Liver (tissue), 9 donors: Measurements from ENCODE around the gene SVEP1. TPM values are rescaled to one million over a fixed set of nuclear protein-coding genes. Genes with fewer than 3 reads are reported as not detected.

ENCODE experiments used
- DNase-seq: peaks from one replicate; pipeline ENCODE4 v3.0.0-alpha.2; 2017; ENCODE audit warnings: low spot score
- H3K27ac ChIP-seq, 2 donors: one replicate each; pipeline ENCODE4 v1.7.0; 2013; ENCODE audit warnings: inconsistent platforms in 2 of 2, low read length in 2 of 2, control low read depth in 1 of 2, low read depth in 1 of 2, mild to moderate bottlenecking in 1 of 2
- H3K27me3 ChIP-seq, 4 donors: one replicate each; pipeline versions ENCODE4 v1.6.1 to v1.7.0; 2013; ENCODE audit warnings: low read length in 3 of 4, inconsistent platforms in 1 of 4, mild to moderate bottlenecking in 1 of 4, moderate library complexity in 1 of 4; ENCODE audit not compliant: control insufficient read depth in 4 of 4, insufficient read depth in 4 of 4
- H3K36me3 ChIP-seq, 4 donors: one replicate each; pipeline versions ENCODE4 v1.6.1 to v1.7.0; 2013; ENCODE audit warnings: low read length in 3 of 4, mild to moderate bottlenecking in 3 of 4, low read depth in 1 of 4, moderate library complexity in 1 of 4; ENCODE audit not compliant: control insufficient read depth in 4 of 4, insufficient read depth in 3 of 4
- H3K4me1 ChIP-seq, 4 donors: one replicate each; pipeline versions ENCODE4 v1.6.1 to v1.7.0; 2013; ENCODE audit warnings: low read length in 3 of 4, mild to moderate bottlenecking in 3 of 4, moderate library complexity in 1 of 4; ENCODE audit not compliant: control insufficient read depth in 4 of 4, insufficient read depth in 4 of 4
- H3K4me3 ChIP-seq, 3 donors: one replicate each; pipeline versions ENCODE4 v1.6.1 to v1.7.0; 2013; ENCODE audit warnings: low read length in 3 of 3, control low read depth in 1 of 3, low read depth in 1 of 3, mild to moderate bottlenecking in 1 of 3
- H3K9ac ChIP-seq, 2 donors: one replicate each; pipeline ENCODE4 v1.7.0; 2013; ENCODE audit warnings: low read length in 2 of 2, mild to moderate bottlenecking in 2 of 2, moderate library complexity in 2 of 2, control low read depth in 1 of 2, low read depth in 1 of 2
- H3K9me3 ChIP-seq, 4 donors: one replicate each; pipeline versions ENCODE4 v1.6.1 to v1.7.0; 2013; ENCODE audit warnings: low read length in 3 of 4; ENCODE audit not compliant: control insufficient read depth in 4 of 4
- CTCF ChIP-seq: fragments of 150-350 bp; IDR thresholded peaks from 2 replicates; pipeline ENCODE4 v1.5.1; 2017; ENCODE audit warnings: improper control_type of control experiment, low read depth, low read length; ENCODE audit not compliant: missing input control
- EGR1 ChIP-seq, 2 donors: IDR thresholded peaks; 2 replicates each; pipeline ENCODE4 v1.6.1; 2016 to 2018; ENCODE audit warnings: antibody characterized with exemption in 2 of 2, low read depth in 2 of 2
- FOXA2 ChIP-seq: IDR thresholded peaks from 2 replicates; pipeline ENCODE4 v1.6.1; 2016; ENCODE audit warnings: antibody characterized with exemption
- GABPA ChIP-seq, 2 donors: IDR thresholded peaks in 1 of 2; conservative IDR thresholded peaks in 1 of 2; 2 replicates each; pipeline ENCODE4 v1.6.1; 2016; ENCODE audit warnings: antibody characterized with exemption in 2 of 2, mild to moderate bottlenecking in 1 of 2, moderate library complexity in 1 of 2
- HNF4A ChIP-seq, 2 donors: conservative IDR thresholded peaks; 2 replicates each; pipeline ENCODE4 v1.6.1; 2016; ENCODE audit warnings: antibody characterized with exemption in 2 of 2, mild to moderate bottlenecking in 2 of 2
- HNF4G ChIP-seq: IDR thresholded peaks from 2 replicates; pipeline ENCODE4 v1.6.1; 2016; ENCODE audit warnings: antibody characterized with exemption
- MAX ChIP-seq: IDR thresholded peaks from 2 replicates; pipeline ENCODE4 v1.6.1; 2016; ENCODE audit warnings: antibody characterized with exemption
- NR2F2 ChIP-seq: IDR thresholded peaks from 2 replicates; pipeline ENCODE4 v1.6.1; 2016; ENCODE audit warnings: antibody characterized with exemption
- REST ChIP-seq: IDR thresholded peaks from 2 replicates; pipeline ENCODE4 v1.6.1; 2016; ENCODE audit warnings: antibody characterized with exemption, mild to moderate bottlenecking
- RXRA ChIP-seq, 2 donors: IDR thresholded peaks; 2 replicates each; pipeline ENCODE4 v1.6.1; 2017 to 2018; ENCODE audit warnings: antibody characterized with exemption in 2 of 2, mild to moderate bottlenecking in 1 of 2
- SP1 ChIP-seq: IDR thresholded peaks from 2 replicates; pipeline ENCODE4 v1.6.1; 2018; ENCODE audit warnings: antibody characterized with exemption, mild to moderate bottlenecking
- YY1 ChIP-seq: IDR thresholded peaks from 2 replicates; pipeline ENCODE4 v1.6.1; 2016; ENCODE audit warnings: antibody characterized with exemption, mild to moderate bottlenecking
- ZBTB33 ChIP-seq: IDR thresholded peaks from 2 replicates; pipeline ENCODE4 v1.6.1; 2016; ENCODE audit warnings: antibody characterized with exemption
- WGBS: extraction: QIAGEN DNeasy Blood & Tissue Kit; methylation state at CpG from one replicate; pipeline ENCODE4 v1.1.7; 2013; 5-methylcytosine and 5-hydroxymethylcytosine counted together
- polyA plus RNA-seq, 2 donors: library from polyadenylated mRNA; stranded (reverse) in 1 of 2; unstranded in 1 of 2; fragments of 200-250 nt in 1 of 2; fragments of >200 nt in 1 of 2; fragmentation: Nextera tagmentation in 1 of 2; extraction: Ambion mirVana in 1 of 2; gene quantifications; one replicate each; pipeline versions ENCODE4 v1.2.1 to v1.2.3, GENCODE V29; 2013 to 2015
- total RNA-seq, 2 donors: library from RNA; depleted of rRNA; stranded (reverse); fragments of >200 nt; gene quantifications; one replicate each; pipeline ENCODE4 v1.2.3, GENCODE V29; 2014
- donor health status: healthy.
- donor health status: healthy.
- donor health status: healthy.
- donor health status: healthy.
- donor health status: healthy.

Gene SVEP1
- total and polyA plus RNA-seq, 4 donors, result 0.58 to 7.5 (median 1.8) TPM

GRCh38 chr9:110517483-110517882 lies 62.1 kb downstream of the SVEP1 start:
- Histone ChIP-seq H3K27me3 (no peaks in the 10 kb centered on the region), H3K4me3 (no peak overlapping the region), H3K9ac (no peak overlapping the region), H3K27ac (no peak overlapping the region), H3K4me1 (no peaks in the 10 kb centered on the region), H3K36me3 (no peaks in the 10 kb centered on the region), H3K9me3 (no peaks in the 10 kb centered on the region)
- DNase-seq, result no peak
- TF ChIP-seq EGR1 (IDR thresholded peaks at IDR 0.05; ENCODE audit: low read depth in 2 of 2), result no peak
- TF ChIP-seq CTCF, result no peak
- TF ChIP-seq GABPA (IDR thresholded peaks at IDR 0.05 in 1 of 2, conservative IDR thresholded peaks at IDR 0.05 in 1 of 2), result no peak
- no peak for TF ChIP-seq REST
- no peak for TF ChIP-seq FOXA2
- TF ChIP-seq MAX, result no peak
- TF ChIP-seq HNF4G, result no peak
- no peak for TF ChIP-seq HNF4A (conservative IDR thresholded peaks at IDR 0.05)
- TF ChIP-seq SP1, result no peak
- TF ChIP-seq YY1, result no peak
- no peak for TF ChIP-seq RXRA (IDR thresholded peaks at IDR 0.05)
- TF ChIP-seq NR2F2, result no peak
- 88% methylated on average over 5 of the region's 5 CpGs for WGBS

GRCh38 chr9:110514897-110515296 lies 64.6 kb downstream of the SVEP1 start:
- 77% methylated on average over 1 of the region's 1 CpG for whole genome bisulfite sequencing
- H3K36me3 ChIP-seq, result no peaks in the 10 kb centered on the region
- no peak overlapping the region for H3K27ac ChIP-seq
- H3K4me3 ChIP-seq, result no peak overlapping the region
- no peak overlapping the region for H3K9ac ChIP-seq
- H3K27me3 ChIP-seq, result no peaks in the 10 kb centered on the region
- no peak for DNase-seq
- TF ChIP-seq SP1, result no peak
- TF ChIP-seq ZBTB33, result no peak
- H3K4me1 ChIP-seq, result no peaks in the 10 kb centered on the region
- H3K9me3 ChIP-seq, result no peaks in the 10 kb centered on the region
